ENCODE results near the gene WNK2.

WNK2 gene

GRCh38 chr9:93217706-93218105 lies 33.8 kb downstream of the WNK2 start:
- Histone ChIP-seq H3K9me3 (no peaks in the 10 kb centered on the region), H3K4me1 (no peaks in the 10 kb centered on the region), H3K27ac (no peak overlapping the region), H3K36me3 (no peaks in the 10 kb centered on the region), H3K4me3 (no peak overlapping the region), H3K27me3 (no peaks in the 10 kb centered on the region)
- intact Hi-C loops (cut with DNase I; ENCODE audit: low total_unique reads) = no loop called here
- TF ChIP-seq CTCF (IDR thresholded peaks at IDR 0.05) = no peak
- no peak for DNase-seq

GRCh38 chr9:93218161-93218560 lies 34.2 kb downstream of the WNK2 start:
- H3K27me3 ChIP-seq = no peaks in the 10 kb centered on the region

GRCh38 chr9:93218671-93219420 lies 34.9 kb downstream of the WNK2 start:
- H3K9me3 ChIP-seq = no peaks in the 10 kb centered on the region
- H3K27me3 ChIP-seq = no peaks in the 10 kb centered on the region
- DNase-seq = no peak
- H3K4me3 ChIP-seq = no peak overlapping the region
- intact Hi-C loops (cut with DNase I; ENCODE audit: low total_unique reads) = no loop called here
- peaks cover 0 to 9% (median 6%) of the 10 kb centered on the region in 4 donors for H3K4me1 ChIP-seq
- no peak for TF ChIP-seq CTCF (IDR thresholded peaks at IDR 0.05)
- H3K27ac ChIP-seq = no peak overlapping the region
- no peaks in the 10 kb centered on the region for H3K36me3 ChIP-seq

More at GRCh38 chr9:93218161-93218560, 34.2 kb downstream of the WNK2 start:
- TF ChIP-seq CTCF (IDR thresholded peaks at IDR 0.05) = no peak
- intact Hi-C loops (cut with DNase I; ENCODE audit: low total_unique reads) = no loop called here
- H3K9me3 ChIP-seq = no peaks in the 10 kb centered on the region
- H3K36me3 ChIP-seq = no peaks in the 10 kb centered on the region
- H3K27ac ChIP-seq = no peak overlapping the region
- no peak for DNase-seq
- no peak overlapping the region for H3K4me3 ChIP-seq
- H3K4me1 ChIP-seq = peaks cover 0 to 2% (median under 1%) of the 10 kb centered on the region in 4 donors

- Histone ChIP-seq H3K4me1 (peaks cover 0 to 17% (median 10%) of the 10 kb centered on the region in 4 donors), H3K4me3 (no peak overlapping the region), H3K9me3 (no peaks in the 10 kb centered on the region), H3K27ac (no peak overlapping the region), H3K36me3 (no peaks in the 10 kb centered on the region), H3K27me3 (no peaks in the 10 kb centered on the region)
- no peak for TF ChIP-seq CTCF (IDR thresholded peaks at IDR 0.05)
- intact Hi-C loops (cut with DNase I; ENCODE audit: low total_unique reads) = no loop called here
- no peak for DNase-seq
Observed at GRCh38 chr9:93219692-93220091, 35.8 kb downstream of the WNK2 start.

- H3K27ac ChIP-seq = no peak overlapping the region
- no peak for DNase-seq
- no peak for TF ChIP-seq CTCF (IDR thresholded peaks at IDR 0.05)
Observed at GRCh38 chr9:93220627-93221026, 36.7 kb downstream of the WNK2 start.

More at GRCh38 chr9:93220627-93221026, 36.7 kb downstream of the WNK2 start:
- peaks cover 0 to 17% (median 10%) of the 10 kb centered on the region in 4 donors for H3K4me1 ChIP-seq
- H3K9me3 ChIP-seq = no peaks in the 10 kb centered on the region
- no peaks in the 10 kb centered on the region for H3K27me3 ChIP-seq
- H3K36me3 ChIP-seq = no peaks in the 10 kb centered on the region
- H3K4me3 ChIP-seq = no peak overlapping the region
- intact Hi-C loops (cut with DNase I; ENCODE audit: low total_unique reads) = no loop called here
